ENCODE data around the gene NNAT.

NNAT gene

DNA sequence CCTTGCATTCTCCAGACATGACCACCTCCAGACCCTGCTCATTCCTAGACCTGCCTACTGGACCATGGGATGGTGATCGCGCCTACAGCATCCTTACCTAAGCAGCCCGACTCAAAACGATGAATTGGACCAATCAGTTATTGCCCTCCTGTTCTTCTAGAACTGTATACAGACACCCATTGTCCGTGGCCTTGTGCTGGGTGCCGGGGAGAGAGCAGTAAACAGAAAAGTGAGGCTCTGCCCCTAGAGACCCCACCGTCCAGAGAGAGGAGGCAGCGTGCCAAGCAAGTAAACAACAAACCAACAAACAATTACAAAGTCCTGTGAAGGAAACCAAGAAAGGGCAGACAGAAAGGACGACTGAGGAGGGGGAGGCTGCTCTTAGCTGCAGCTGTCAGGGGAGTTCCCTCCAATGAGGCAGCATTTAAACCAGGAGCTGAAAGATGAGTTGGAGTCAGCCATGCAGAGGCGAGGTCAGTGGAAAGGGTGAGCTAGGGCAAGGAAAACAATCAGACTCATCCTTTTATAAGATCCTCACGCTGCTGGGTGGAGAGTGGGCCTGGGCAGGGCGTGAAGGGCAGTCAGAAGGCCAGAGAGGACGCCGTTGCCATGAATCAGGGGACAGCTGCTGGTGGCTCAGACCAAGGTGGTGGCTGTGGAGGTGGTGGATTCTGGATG, 44.2 kb downstream of the NNAT start:
- peak; percentile 34 for DNase-seq

DNA sequence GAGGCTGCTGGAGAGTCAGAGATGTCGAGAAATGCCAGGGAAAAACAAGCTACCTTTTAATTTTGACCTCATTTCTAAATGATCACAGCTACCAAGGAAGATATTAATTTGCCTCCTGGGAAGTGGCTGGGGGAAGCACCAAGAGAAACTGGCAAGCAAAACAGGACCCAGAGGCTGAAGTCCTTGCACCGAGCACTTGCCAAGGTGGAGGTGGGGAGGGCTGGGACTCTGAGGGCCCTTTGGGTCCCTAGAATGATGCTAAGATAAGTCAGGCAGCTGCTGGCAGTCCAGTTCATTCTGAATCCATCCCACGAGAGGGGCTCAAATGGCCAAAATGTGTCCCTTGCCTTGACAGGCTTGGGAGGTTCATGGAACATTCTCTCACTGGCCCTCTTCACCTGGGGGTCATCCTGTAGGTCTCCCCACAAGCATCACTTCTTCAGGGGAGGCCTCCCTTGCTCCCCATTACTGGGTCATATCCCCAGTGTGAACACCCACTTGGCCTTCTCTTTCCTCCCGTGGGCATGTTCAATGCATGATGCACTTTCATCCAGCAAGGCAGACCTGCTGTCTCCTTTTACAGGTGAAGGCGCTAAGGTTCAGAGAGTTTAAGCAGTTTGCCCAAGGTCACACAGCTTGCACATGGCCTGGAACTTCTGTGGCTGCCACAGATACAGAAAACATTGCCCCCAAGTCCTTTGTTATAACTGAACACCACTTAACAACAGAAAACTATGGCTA, 45.7 kb downstream of the NNAT start:
- no peak for DNase-seq

DNA sequence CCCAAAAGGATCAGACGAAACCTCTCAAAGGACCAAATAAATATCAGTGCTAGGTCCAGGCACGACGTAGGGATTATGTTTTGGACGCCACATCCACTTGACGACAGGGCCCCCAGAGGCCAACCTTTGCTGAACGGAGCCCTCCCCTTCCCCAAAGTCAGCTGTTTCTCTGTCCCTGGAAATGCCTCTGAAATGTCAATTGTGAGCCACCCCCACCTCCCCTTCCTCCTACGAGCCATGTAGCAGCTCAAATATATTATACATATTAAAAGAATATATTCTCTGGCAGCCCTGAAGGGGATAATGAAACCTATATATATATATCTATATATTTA, 46.2 kb downstream of the NNAT start:
- no peak for DNase-seq

DNA sequence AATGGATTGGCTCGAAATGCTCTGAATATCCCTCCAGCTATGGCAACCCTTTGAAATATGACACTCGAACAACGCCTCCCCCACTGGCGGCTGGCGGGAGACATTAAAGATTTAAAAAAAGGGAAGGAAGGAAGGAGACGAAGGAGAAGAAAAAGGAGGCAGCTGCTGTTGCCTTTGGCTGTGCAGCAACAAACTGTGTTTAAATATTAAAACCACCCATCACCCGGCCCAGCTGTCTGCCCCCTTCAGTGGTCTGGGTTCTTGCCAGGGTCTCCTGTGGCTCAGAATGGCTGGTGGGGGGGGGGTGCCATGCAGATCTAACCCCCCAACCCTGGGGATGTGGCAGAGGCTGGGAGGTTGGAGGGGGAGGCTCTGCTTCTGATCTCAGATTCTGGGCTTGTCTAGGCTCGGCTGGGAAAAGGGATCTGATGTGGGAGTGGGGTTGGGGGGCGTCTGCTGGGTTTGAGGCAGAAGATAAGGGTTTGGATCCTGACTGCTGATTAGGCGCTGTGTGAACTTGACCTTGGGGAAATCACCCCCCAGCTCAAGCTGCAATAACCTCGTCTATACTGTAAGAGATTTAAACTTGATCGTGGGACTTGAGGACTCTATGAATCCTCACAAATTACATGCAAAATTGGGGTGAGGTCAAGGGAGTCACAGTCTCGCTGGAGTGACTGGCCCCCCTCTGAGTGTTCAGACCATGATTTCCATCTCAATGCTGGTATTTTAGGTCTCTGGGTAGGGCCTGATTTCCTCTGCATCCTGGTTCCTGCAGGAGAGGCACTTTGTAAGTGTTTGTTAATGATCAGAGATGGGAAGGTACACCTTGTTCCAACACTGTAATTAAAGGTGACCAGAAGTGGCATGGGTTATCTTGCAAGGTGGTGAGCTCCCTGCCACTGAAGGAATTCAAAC, 46.9 kb downstream of the NNAT start:
- DNase-seq: peak; percentile 58

DNA sequence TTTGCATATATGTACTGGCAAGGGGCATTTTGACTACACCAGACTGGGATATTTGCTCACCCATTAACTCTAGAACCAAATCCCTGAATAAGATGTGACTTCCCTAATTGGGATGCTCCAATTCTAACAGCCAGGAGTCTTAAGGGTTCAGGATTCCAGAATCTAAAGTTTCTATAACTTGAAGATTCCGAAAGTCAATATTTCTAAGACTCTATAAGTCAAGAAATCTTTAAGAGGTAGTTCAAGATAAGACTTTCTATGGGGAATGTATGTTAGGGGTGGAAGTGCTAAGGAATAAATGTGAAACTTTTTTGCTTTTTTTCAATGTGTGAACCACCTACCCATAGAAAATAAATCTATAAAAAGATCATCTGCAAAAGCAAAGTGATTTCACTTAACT, 49.4 kb downstream of the NNAT start:
- DNase-seq: no peak

DNA sequence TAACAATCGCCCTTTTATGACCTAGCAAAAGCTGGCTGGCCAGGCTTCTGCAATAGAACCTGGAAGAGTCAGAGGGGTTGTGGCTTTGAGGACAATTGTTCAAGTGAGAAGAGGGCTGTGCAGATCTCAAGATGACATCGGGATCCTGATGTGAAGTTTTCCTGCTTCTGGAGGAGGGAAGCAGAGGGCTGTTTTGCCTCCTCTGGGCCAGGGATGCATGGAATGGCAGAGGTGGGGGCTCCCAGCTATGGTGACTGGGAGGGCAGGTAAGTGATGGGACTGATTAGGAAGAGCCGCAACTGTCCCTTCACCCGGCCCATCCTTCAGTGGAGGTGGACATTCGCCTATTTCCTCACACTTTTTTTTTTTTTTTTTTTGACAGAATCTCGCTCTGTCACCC, 50.0 kb downstream of the NNAT start:
- DNase-seq: no peak
